HG03558 (cell line): ENCODE data around the gene FAM168A.

ENCODE experiments used
- ATAC-seq: cut with Tn5 transposase; IDR thresholded peaks from one replicate; pipeline ENCODE4 v1.9.1; 2021; ENCODE audit warnings: moderate number of reproducible peaks; ENCODE audit not compliant: unreplicated experiment; ENCODE audit errors: extremely low read depth

The FAM168A gene

DNA sequence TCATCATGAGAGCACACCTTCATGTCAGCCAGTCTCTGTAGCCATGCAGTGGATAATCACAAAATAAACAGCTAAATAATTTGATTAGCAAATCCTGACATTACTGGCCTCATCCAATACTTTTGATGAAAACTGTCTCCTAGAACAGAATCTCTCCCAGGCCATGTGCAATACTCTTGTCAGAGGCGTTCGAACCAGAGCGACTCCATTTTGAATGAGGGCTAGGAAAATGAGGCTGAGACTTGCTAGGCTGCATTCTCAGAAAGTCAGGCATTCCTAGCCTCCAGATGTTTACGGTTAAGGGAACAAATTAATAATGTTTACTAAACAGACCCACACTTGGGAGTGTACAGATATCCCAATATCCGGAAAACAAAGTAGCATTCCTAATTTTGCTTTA lies 69.9 kb downstream of the FAM168A start:
- no peak for ATAC-seq

DNA sequence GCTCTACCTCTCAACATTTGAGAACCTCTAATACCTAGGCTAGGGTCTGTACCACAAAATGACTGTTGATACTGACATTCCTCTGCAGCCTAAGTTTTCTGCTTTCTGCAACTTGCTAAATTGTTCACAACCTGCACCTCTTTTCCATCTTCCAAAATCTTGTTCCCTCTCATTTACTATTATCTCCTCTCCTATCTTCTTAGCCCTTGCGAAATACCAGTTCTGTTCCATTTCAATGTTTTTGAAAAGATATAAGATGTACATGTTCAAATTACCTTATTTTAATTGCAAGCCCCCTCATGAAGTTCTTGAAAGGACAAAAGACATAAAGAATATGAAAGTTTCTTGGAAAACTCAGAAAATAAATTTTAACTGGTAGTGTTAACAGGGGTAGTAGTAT lies 72.3 kb downstream of the FAM168A start:
- ATAC-seq, result no peak

DNA sequence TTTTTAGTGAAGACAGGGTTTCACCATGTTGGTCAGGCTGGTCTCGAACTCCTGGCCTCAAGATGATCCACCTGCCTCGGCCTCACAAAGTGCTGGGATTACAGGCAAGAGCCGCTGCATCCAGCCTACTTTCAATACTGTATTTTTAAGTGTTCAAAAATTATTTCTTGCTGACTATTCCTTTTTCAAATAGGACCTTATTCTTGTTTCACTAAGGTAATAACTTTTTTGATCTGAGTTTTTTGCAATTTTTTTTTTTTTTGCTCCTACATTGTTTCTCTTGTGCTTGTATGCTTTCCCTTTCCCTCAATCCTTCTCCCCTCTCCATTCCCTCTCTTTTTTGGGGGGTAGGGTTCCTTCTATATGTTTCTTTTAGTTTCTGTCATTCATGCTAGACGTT lies 73.1 kb downstream of the FAM168A start:
- ATAC-seq, result no peak

DNA sequence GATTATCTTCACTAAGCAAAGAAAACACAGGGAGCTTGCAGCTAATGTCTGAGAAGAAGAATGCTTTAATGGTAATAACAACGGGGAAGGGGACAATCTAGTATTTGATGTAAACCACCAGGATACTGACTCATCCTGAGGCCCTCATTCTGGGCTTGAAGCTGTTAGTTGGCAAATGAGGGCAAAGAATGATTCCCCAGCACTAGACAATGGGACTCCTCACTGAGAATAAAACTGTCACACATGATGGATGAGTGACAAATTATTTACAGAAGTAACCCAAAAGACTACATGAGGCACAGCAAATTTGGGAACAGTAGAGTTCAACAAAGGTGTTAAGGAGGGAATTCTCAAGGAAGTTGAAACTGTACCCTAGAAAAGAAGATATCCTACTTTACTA lies 76.3 kb downstream of the FAM168A start:
- no peak for ATAC-seq

DNA sequence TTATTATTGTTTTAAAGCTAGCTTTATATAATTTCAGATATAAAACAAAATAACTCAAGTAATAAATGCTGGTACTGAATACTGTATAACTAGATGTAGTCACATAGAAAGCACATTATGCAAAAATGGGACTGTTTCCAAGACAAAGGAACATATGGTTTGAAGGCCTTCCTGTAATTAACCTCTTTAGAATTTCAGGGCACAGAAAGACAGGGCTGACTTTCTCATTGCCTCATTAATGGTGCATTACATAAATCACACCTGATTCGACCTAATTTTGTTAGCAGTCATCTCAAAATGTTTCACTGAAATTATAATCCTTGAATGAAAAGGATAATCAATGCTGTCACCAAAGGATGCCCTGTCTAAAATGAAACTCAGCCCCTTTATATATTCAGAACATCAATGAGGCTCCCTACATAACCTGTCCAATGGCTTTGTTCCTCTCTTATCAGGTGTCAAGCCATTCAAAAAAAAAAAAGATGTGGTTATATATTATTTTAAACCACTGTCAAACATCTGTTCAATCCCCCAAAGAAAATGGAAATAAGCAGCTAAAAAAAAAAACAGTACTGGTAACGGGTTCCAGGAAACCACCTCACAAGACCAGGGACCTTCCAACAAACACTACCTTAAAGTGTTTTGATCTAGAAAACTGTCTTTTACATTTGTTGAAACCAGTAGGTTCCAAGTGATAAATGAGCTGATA lies 77.4 kb downstream of the FAM168A start:
- ATAC-seq, result no peak

DNA sequence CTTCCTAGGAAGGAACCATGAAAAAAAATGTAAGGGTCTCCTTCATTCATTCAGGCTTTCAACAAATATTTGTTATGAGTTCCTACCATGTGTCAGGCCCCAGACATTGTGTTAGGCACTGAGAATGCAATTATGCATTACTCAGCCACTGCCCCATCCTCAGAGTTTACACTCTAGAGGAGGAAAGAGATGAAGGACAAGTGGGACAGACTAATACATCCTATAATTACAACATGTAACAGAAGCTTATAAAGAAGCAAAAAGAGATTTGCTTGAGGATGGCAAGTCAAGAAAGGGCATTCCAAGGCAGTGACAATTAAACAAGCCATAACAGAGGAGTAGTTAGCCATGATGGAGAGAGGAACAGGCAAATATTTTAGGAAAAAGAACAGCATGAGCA lies 78.6 kb downstream of the FAM168A start:
- ATAC-seq, result no peak

DNA sequence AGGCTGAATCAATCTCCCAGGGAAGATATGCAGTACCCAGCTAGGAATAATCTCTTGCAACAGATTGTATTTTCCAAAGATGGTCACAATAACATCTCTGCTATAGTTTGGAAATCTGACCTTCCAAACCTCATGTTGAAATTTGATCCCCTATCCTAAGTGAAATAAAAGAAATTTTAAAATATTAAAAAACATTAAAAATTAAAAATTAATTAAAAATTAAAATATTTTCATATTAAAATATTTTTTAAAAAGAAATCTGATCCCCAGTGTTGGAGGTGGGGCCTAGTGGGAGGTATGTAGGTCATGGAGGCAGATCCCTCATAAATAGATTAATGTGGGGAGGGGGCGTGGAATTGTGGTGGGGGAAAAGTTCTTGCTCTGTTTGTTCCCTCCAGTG lies 79.7 kb downstream of the FAM168A start:
- ATAC-seq, result no peak

DNA sequence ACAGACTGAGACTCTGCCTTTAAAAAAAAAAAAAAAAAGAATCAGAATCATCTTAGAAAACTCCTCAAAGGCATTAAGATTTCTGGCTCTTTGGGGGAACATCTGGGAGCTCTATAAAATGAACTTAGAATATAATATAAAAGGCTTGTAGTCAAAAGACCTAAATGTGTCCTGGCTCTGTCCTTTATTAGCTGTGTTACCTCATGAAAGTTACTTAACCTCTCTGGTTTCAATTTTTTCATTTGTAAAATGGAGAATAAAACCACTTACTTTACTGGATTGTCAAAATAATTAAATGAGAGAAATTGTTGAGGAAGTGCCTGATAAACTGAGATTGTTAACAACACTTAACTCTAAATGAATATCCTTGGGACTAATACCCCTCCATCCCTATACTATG lies 81.8 kb downstream of the FAM168A start:
- ATAC-seq, result no peak

DNA sequence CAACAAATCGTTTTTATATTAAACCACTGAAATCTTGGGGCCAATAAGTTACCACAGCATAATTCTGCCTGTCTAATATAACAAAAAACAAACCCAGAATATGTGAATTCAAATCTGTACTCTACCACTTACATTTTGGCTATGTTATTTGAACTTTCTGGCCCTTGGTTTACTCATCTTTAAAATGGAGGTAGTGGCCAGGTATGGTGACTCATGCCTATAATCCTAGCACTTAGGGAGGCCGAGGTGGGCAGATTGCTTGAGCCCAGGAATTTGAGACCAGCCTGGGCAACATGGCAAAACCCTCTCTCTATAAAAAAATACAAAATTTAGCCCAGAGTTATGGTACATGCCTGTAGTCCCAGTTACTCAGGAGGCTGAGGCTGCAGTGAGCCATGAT lies 84.2 kb downstream of the FAM168A start:
- no peak for ATAC-seq

DNA sequence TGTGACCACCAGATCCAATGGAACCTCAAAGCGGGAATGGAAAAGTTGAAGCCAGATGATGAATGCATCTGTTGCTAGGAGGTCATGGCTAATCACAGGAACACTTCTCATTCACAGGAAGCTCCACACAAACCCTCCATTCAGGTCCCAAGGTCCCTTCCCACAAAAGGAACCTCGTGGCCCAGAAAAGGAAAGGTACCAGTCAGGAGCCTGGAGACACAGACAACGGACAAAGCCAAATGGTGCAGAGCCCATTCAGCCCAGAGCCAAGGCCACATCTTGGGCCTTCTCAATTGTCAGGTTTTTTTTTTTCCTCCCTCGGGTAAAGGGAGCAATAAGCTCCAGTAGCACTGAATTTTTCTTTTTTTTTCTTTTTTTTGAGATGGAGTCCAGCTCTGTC lies 87.0 kb downstream of the FAM168A start:
- ATAC-seq, result no peak

DNA sequence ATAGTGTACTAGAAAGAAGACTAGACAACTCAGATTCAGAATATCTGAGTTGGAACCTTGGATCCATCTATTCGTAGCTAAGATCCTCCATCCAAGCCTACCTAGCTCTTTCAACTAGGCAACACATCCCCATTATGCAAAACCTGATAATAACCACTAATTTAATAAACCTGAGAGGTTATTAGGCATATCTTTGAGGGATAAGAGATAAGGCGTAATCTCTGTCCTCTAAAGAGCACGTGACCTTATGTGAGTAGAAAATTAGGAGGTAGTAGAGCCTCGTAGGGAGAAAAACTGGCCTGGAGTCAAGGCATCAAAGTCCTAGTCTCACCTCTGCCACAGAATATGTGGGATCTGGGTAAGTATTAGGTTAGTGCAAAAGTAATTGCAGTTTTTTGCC lies 87.8 kb downstream of the FAM168A start:
- ATAC-seq, result no peak

DNA sequence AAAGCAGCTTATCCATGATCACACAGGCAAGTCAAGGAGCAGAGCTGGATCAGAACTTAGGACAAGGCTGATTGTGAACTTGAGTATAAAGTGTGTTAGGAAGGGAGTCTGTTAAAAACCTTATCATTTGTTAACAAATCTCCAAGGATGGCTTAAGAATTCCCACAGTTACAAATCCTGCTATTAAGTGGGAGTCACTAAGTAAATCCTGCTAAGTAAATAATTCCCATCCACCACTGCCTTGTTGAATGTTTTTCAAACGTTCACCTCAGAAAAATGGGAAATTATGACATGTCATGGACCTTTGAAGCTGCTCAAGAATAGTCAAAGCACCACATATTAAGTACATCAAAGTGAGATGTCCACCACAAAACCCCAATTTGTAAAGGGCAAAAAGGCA lies 88.7 kb downstream of the FAM168A start:
- ATAC-seq, result no peak

DNA sequence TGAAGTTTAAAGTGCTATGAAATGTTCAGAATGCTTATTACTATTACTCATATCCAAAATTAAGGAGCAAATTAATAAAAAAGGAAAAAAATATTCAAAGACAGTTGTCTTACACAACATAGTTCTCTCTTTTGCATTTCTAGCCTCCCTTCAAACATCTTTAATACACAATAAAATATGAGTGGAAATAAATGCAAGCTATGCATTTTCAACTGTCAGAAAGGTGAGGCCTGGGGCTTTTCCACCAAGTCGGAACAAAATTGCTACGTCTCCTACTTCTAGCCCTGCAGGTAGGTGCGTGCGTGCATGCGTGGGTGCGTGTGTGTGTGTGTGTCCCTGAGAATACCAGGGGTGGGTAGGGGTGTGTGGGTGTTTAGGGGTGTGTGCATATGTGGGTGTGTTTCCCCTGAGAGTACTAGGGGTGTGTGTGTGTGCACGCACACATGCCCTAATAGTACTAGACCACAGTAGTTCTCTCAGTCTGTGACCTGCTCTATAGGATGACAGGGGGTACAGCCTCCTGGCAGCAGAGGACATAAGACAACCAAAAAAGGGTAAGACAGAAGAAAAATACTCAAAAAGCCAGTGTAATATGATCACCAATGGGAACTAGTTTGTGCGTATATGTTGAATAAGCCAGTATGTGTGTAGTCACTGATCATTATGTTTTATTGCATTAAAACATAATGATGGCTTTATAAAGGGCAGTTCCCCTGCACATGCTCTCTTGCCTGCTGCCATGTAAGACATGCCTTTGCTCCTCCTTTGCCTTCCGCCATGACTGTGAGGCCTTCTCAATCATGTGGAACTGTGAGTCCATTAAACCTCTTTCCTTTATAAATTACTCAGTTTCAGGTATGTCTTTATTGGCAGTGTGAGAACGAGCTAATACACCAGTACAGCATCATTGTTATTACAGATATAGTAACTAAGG lies 89.4 kb downstream of the FAM168A start:
- no peak for ATAC-seq

DNA sequence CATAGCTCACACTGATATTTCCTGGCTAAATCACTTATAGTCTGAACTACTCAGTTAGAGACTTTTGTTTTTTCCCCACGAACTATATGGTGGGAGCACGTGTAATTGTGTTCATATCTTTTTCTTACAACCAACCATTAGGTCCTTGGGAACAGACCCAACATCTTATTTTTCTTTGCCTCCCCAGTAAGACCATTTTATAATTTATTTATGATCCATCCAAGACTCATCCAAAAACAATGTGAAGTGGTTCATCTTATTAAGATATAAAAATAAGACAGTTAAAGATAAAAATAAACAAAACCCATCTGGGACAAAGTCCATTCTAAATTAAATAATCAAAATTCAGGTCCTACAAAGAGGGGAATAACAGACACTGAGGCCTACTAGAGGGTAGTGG lies 90.8 kb downstream of the FAM168A start:
- ATAC-seq, result no peak

DNA sequence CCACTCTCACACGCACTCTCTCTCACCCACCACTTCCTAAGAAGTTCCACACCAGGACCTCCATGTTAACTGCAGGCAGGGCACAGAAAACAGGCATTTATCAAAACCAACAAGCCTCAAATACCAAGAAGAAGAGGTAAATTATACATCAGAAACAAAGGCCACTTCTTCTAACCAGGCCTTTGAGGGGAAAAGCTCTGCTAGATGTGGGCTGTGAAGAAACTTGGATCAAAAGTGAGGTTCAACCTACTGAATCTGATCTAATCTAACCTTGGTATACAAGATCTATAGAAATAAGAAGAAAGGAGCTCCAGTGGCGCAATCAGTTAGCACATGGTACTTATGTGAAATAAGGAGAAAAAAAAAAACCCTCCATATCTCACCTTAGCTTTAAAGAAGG lies 91.9 kb downstream of the FAM168A start:
- ATAC-seq, result no peak

DNA sequence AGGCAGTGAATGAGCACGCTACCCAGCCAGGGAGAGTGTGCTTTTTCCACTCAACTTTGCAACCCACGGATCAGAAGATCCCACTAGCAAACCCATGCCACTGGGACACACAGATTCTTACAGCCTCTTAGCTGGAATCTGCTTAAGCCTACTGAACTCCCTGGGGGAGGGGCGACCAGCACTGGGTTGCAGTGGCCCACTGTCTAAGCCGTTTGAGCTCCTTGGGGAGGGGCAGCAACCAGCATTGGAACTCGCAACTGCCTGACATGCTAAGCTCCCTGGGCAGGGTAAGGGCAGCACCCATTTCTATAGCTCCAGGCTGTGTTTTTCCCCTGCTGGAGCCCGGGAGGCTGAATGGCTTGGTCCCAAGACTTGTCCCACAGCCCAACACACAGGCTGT lies 99.6 kb downstream of the FAM168A start:
- ATAC-seq, result no peak

DNA sequence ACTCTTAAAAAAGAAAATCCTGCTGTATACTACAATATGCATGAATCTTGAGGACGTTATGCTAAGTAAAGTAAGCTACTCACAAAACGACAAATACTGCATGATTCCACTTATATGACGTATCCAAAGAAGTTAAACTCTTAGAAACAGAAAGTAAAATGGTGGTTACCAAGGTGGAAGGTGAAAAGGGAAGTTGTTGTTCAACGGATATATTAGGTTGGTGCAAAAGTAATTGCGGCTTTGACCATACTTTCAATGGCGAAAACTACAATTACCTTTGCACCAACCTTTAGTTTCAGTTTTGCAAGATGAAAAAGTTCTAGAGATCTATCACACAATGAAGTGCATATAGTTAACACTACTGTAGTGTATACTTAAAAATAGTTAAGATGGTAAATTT lies 101.8 kb downstream of the FAM168A start:
- ATAC-seq, result no peak

DNA sequence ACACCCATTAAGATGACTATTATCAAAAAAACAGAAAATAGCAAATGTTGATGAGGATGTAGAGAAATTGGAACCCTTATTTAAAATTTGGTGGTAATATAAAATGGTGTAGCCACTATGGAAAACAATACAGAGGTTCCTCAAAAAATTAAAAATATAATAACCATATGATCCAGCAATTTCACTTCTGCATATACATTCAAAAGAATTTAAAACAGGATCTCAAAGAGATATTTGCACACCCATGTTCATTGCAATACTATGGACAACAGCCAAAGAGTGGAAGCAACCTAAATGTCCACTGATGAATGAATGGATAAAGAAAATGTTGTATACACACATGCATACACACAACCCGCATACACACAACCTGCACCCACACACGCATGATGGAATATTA lies 102.2 kb downstream of the FAM168A start:
- ATAC-seq, result no peak

DNA sequence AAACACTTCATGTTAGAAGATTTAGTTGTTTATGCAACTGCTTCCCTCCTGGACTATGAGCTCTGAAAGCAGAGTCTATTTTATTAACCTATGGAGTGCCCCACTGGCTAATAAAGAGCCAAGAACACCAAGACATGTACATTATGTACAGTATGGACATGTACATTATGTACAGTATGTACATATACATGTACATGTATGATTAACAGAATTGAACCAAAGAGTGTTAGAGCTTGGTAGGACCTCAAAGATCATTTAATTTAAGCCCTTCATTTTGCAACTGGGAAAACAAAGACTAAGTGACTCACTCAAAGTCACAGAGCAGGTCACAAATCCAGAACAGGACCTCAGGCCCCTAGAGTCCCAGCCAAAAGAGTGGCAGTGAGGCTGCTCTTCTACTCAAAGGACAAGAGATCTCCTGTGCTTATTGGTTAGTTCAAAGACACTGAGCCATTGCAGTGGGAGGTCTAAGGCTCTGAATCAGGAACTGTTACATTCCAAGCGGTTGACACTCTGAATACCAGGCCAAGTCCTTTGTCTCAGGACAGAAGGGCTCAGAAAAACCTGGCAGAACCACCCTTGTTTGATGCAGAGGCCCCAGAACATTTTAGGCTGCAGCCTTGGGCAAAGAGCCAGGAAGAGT lies 103.8 kb downstream of the FAM168A start:
- ATAC-seq, result no peak

DNA sequence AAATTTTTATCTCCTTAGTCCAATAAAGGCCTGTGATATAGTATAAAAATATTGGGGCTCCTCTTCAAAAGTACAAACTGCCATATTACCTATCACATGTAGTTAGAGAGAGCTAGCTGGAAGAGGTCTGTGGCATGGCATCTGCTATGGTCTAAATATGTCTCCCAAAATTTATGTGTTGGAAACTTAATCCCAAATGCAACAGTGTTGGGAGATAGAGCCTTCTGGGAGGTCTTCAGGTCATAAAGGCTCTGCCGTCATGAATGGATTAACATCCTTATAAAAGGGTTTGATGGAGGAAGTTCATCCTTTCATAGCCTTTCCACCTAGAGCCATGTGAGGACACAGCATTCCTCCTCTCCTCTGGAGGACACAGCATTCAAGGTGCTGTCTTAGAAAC lies 116.3 kb downstream of the FAM168A start:
- ATAC-seq, result no peak

DNA sequence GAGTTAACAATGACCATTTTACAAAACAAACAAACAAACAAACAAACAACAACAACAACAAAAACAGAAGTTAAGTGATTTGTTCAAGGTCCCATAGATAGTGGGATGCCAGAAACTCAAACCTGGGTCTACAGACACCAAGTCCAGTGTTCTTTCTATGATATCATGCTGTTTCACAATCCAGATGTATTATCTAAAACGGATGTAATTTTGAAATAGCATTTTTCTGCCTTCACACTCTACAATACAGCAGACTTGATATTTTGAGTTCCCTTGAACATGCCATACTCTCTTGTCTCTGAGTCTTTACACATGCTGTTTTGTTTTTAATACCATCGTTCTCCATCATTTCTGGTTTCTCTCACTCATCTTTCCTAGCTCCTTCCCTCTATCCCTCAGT lies 117.2 kb downstream of the FAM168A start:
- no peak for ATAC-seq
